NCI-H2029 treated with DMSO at 0.1 percent for 48 hours (cell line): ENCODE results near the gene CCDC174.

Experiments used
- DNase-seq: peaks from one replicate; lab custom pipeline; 2025; lab: John Stamatoyannopoulos, UW

Gene CCDC174

GRCh38 chr3:14657579-14657978 is 6.0 kb downstream of the CCDC174 start:
- DNase-seq: no peak

GRCh38 chr3:14658978-14659377 is 7.4 kb downstream of the CCDC174 start:
- no peak for DNase-seq

GRCh38 chr3:14660942-14661341 is 9.4 kb downstream of the CCDC174 start:
- no peak for DNase-seq

- DNase-seq: no peak
Measured at GRCh38 chr3:14663396-14664135, 12.0 kb downstream of the CCDC174 start.

GRCh38 chr3:14664170-14664569 is 12.6 kb downstream of the CCDC174 start:
- no peak for DNase-seq

- no peak for DNase-seq
Measured at GRCh38 chr3:14672588-14672987, 21.0 kb downstream of the CCDC174 start.

- no peak for DNase-seq
Measured at GRCh38 chr3:14674841-14675240, 23.3 kb downstream of the CCDC174 start, which contains the start of gene C3orf20. Gene C3orf20 (plus strand): TSS chr3:14675141. CDS start chr3:14682714, 7,573 bp downstream.

- no peak for DNase-seq
Measured at GRCh38 chr3:14676881-14677280, 25.3 kb downstream of the CCDC174 start.

- DNase-seq: no peak
Measured at GRCh38 chr3:14678015-14678503, 26.5 kb downstream of the CCDC174 start.

GRCh38 chr3:14680115-14680514 is 28.6 kb downstream of the CCDC174 start:
- no peak for DNase-seq

GRCh38 chr3:14680716-14681115 is 29.2 kb downstream of the CCDC174 start:
- no peak for DNase-seq

- no peak for DNase-seq
Measured at GRCh38 chr3:14684447-14684846, 32.9 kb downstream of the CCDC174 start.

- DNase-seq: no peak
Measured at GRCh38 chr3:14685179-14685578, 33.6 kb downstream of the CCDC174 start.

- no peak for DNase-seq
Measured at GRCh38 chr3:14687360-14687759, 35.8 kb downstream of the CCDC174 start.

GRCh38 chr3:14688525-14688924 is 37.0 kb downstream of the CCDC174 start:
- DNase-seq: no peak

GRCh38 chr3:14689247-14689980 is 37.9 kb downstream of the CCDC174 start:
- DNase-seq: no peak

GRCh38 chr3:14691239-14691638 is 39.7 kb downstream of the CCDC174 start:
- DNase-seq: no peak

GRCh38 chr3:14691719-14692118 is 40.2 kb downstream of the CCDC174 start:
- no peak for DNase-seq

- DNase-seq: no peak
Measured at GRCh38 chr3:14698601-14699244, 47.2 kb downstream of the CCDC174 start.

GRCh38 chr3:14699643-14700042 is 48.1 kb downstream of the CCDC174 start:
- DNase-seq: no peak

- no peak for DNase-seq
Measured at GRCh38 chr3:14700891-14701290, 49.3 kb downstream of the CCDC174 start.

- no peak for DNase-seq
Measured at GRCh38 chr3:14701676-14702075, 50.1 kb downstream of the CCDC174 start.
